IMR-90 (cell line): ENCODE data around the gene SDHD. TPM values are rescaled to one million over a fixed set of nuclear protein-coding genes. Genes with fewer than 3 reads are reported as not detected.

ENCODE experiments used
- ATAC-seq: fragments of 200-7000 bp; cut with Tn5 transposase; 2 replicates; pipeline ENCODE4 v1.9.1; 2020; ENCODE audit warnings: low read depth, mild to moderate bottlenecking, moderate library complexity
- BruUV-seq: library from RNA; stranded (reverse); fragments of 400-500 nt; replicated peaks from 2 replicates; lab custom pipeline; 2021; lab: Mats Ljungman, UMichigan
- CTCF ChIA-PET: fragments of 300-600 bp; formaldehyde crosslinking; extraction: SDS; loops from one replicate; lab custom pipeline; 2021; ENCODE audit warnings: antibody characterized with exemption; lab: Yijun Ruan, JAX
- POLR2A ChIA-PET: fragments of 300-600 bp; sonication (Branson Sonifier 250); formaldehyde crosslinking; loops from one replicate; lab custom pipeline; 2022; ENCODE audit warnings: antibody characterized with exemption; ENCODE audit not compliant: unreplicated experiment; lab: Charles Lee
- DNase-seq: peaks from one replicate; pipeline ENCODE4 v3.0.0; 2013
- H2AFZ ChIP-seq: replicated peaks from 2 replicates; pipeline ENCODE3; 2013; ENCODE audit warnings: low read length, mild to moderate bottlenecking; ENCODE audit not compliant: poor library complexity
- H2AK5ac ChIP-seq: 2 replicates; pipeline ENCODE4 v1.6.1; 2013; ENCODE audit warnings: low read depth, low read length, inconsistent platforms
- H2AK9ac ChIP-seq: replicated peaks from 2 replicates; pipeline ENCODE3; 2013; ENCODE audit warnings: mild to moderate bottlenecking, low read depth, low read length, moderate library complexity; ENCODE audit not compliant: poor library complexity
- H2BK120ac ChIP-seq: 2 replicates; pipeline ENCODE4 v1.6.1; 2013; ENCODE audit warnings: low read depth, low read length, inconsistent platforms
- H2BK15ac ChIP-seq: 3 replicates; pipeline ENCODE4 v1.6.1; 2013; ENCODE audit warnings: low read depth, low read length, inconsistent platforms
- H2BK20ac ChIP-seq: 2 replicates; pipeline ENCODE4 v1.6.1; 2013; ENCODE audit warnings: low read depth, mild to moderate bottlenecking, inconsistent platforms, low read length, moderate library complexity
- H2BK5ac ChIP-seq: 2 replicates; pipeline ENCODE4 v1.6.1; 2013; ENCODE audit warnings: mild to moderate bottlenecking, low read depth, low read length, inconsistent platforms; ENCODE audit not compliant: poor library complexity, severe bottlenecking
- H3K14ac ChIP-seq: replicated peaks from 2 replicates; pipeline ENCODE4 v1.6.1; 2013; ENCODE audit warnings: low read depth, low read length, inconsistent platforms
- H3K18ac ChIP-seq: 2 replicates; pipeline ENCODE4 v1.6.1; 2013; ENCODE audit warnings: low read depth, low read length, control low read depth
- H3K23ac ChIP-seq: 2 replicates; pipeline ENCODE4 v1.6.1; 2013; ENCODE audit warnings: low read depth, low read length, inconsistent platforms
- H3K27ac ChIP-seq: 2 replicates; pipeline ENCODE4 v1.5.1; 2013; ENCODE audit warnings: mild to moderate bottlenecking, control low read depth, low read length; ENCODE audit not compliant: insufficient read depth
- H3K27me3 ChIP-seq: 2 replicates; pipeline ENCODE4 v1.6.1; 2013; ENCODE audit warnings: low read length; ENCODE audit not compliant: control insufficient read depth, insufficient read depth
- H3K36me3 ChIP-seq: 2 replicates; pipeline ENCODE4 v1.6.1; 2013; ENCODE audit warnings: low read length, mixed read lengths; ENCODE audit not compliant: control insufficient read depth, insufficient read depth
- H3K4ac ChIP-seq: 2 replicates; pipeline ENCODE4 v1.6.1; 2013; ENCODE audit warnings: low read depth, low read length, inconsistent platforms
- H3K4me1 ChIP-seq: 2 replicates; pipeline ENCODE4 v1.6.1; 2013; ENCODE audit warnings: low read length, mixed read lengths; ENCODE audit not compliant: control insufficient read depth, insufficient read depth
- H3K4me2 ChIP-seq: 2 replicates; pipeline ENCODE4 v1.6.1; 2013; ENCODE audit warnings: low read depth, mild to moderate bottlenecking, control low read depth, low read length, moderate library complexity
- H3K4me3 ChIP-seq: 2 replicates; pipeline ENCODE4 v1.5.1; 2013; ENCODE audit warnings: low read depth, mild to moderate bottlenecking, control low read depth, low read length, moderate library complexity; ENCODE audit not compliant: insufficient read depth
- H3K56ac ChIP-seq: 2 replicates; pipeline ENCODE4 v1.6.1; 2013; ENCODE audit warnings: low read length, inconsistent platforms; ENCODE audit not compliant: insufficient read depth; ENCODE audit errors: extremely low read depth
- H3K79me1 ChIP-seq, 2 experiments: 2 replicates each; pipeline ENCODE4 v1.6.1; 2013; ENCODE audit warnings: low read length in 2 of 2, inconsistent platforms in 1 of 2, low read depth in 1 of 2
- H3K9ac ChIP-seq: 2 replicates; pipeline ENCODE4 v1.6.1; 2013; ENCODE audit warnings: low read depth, low read length, control low read depth
- H3K9me1 ChIP-seq: 2 replicates; pipeline ENCODE4 v1.6.1; 2013; ENCODE audit warnings: low read length, inconsistent platforms; ENCODE audit not compliant: insufficient read depth
- H3K9me3 ChIP-seq: 2 replicates; pipeline ENCODE4 v1.6.1; 2013; ENCODE audit warnings: low read length; ENCODE audit not compliant: control insufficient read depth, insufficient read depth
- H4K20me1 ChIP-seq: 2 replicates; pipeline ENCODE4 v1.6.1; 2013; ENCODE audit warnings: low read length, inconsistent platforms; ENCODE audit not compliant: insufficient read depth
- H4K5ac ChIP-seq: 2 replicates; pipeline ENCODE4 v1.6.1; 2013; ENCODE audit warnings: mild to moderate bottlenecking, low read depth, low read length, control low read depth
- H4K8ac ChIP-seq, 2 experiments: 2 replicates each; pipeline ENCODE4 v1.6.1; 2013; ENCODE audit warnings: low read depth in 2 of 2, low read length in 2 of 2, control low read depth in 1 of 2, inconsistent platforms in 1 of 2
- H4K91ac ChIP-seq: 2 replicates; pipeline ENCODE4 v1.6.1; 2013; ENCODE audit warnings: low read depth, low read length, inconsistent platforms; ENCODE audit not compliant: insufficient read depth
- BHLHE40 ChIP-seq: fragments of 150-350 bp; IDR thresholded peaks from 2 replicates; pipeline ENCODE4 v1.6.1; 2016; ENCODE audit warnings: mild to moderate bottlenecking, low read depth, low read length
- CEBPB ChIP-seq: IDR thresholded peaks from 2 replicates; pipeline ENCODE4 v1.6.1; 2012; ENCODE audit warnings: low read depth, low read length, improper control_type of control experiment
- FOS ChIP-seq: fragments of 150-350 bp; IDR thresholded peaks from 2 replicates; pipeline ENCODE4 v1.6.1; 2016; ENCODE audit warnings: low read depth, low read length
- MAFK ChIP-seq: IDR thresholded peaks from 2 replicates; pipeline ENCODE4 v1.6.1; 2012; ENCODE audit warnings: low read depth, low read length, improper control_type of control experiment
- MAZ ChIP-seq: IDR thresholded peaks from 2 replicates; pipeline ENCODE4 v1.6.1; 2012; ENCODE audit warnings: low read depth, mild to moderate bottlenecking, low read length, improper control_type of control experiment, moderate library complexity, borderline replicate concordance
- NFE2L2 ChIP-seq: fragments of 150-350 bp; IDR thresholded peaks from 2 replicates; pipeline ENCODE4 v1.6.1; 2016; ENCODE audit warnings: low read depth, mild to moderate bottlenecking, low read length
- POLR2A ChIP-seq: IDR thresholded peaks from 2 replicates; pipeline ENCODE4 v1.6.1; 2012; ENCODE audit warnings: mild to moderate bottlenecking, low read depth, low read length
- RAD21 ChIP-seq: IDR thresholded peaks from 2 replicates; pipeline ENCODE4 v1.6.1; 2012; ENCODE audit warnings: low read length, improper control_type of control experiment
- RCOR1 ChIP-seq: IDR thresholded peaks from 2 replicates; pipeline ENCODE4 v1.6.1; 2012; ENCODE audit warnings: mild to moderate bottlenecking, low read length, improper control_type of control experiment; ENCODE audit not compliant: insufficient replicate concordance
- RFX5 ChIP-seq: IDR thresholded peaks from 2 replicates; pipeline ENCODE4 v1.8.0; 2012; ENCODE audit warnings: low read depth, mild to moderate bottlenecking, low read length, moderate library complexity
- WGBS, 2 experiments: methylation state at CpG; one replicate each; pipeline versions ENCODE4 v1.1.5 to v1.1.7; 2013; ENCODE audit warnings: missing lambda C conversion rate in 2 of 2; ENCODE audit not compliant: insufficient read length in 1 of 2; ENCODE audit errors: extremely low coverage in 2 of 2; 5-methylcytosine and 5-hydroxymethylcytosine counted together
- dilution Hi-C: fragments of 300-500 bp; cut with HindIII; formaldehyde crosslinking; loops from one replicate; pipeline ENCODE4 v1.14.3; 2018; ENCODE audit warnings: low sequenced_read_pairs; ENCODE audit not compliant: unreplicated experiment
- in situ Hi-C: fragments of 300-500 bp; cut with MboI; formaldehyde crosslinking; loops from 3 replicates; pipeline ENCODE4 v1.14.3; 2019; ENCODE audit warnings: low sequenced_read_pairs, inconsistent platforms, mixed read lengths
- intact Hi-C: fragments of 100-400 bp; cut with micrococcal nuclease; formaldehyde crosslinking; loops from 2 replicates; pipeline ENCODE4 v1.10.0; 2022
- polyA plus RNA-seq, 3 experiments: library from polyadenylated mRNA; depleted of rRNA; stranded (reverse); fragments of >200 nt; gene quantifications; 2 replicates each; pipeline ENCODE4 v1.2.3, GENCODE V29; 2012; ENCODE audit warnings: low replicate concordance in 1 of 3
- total RNA-seq: library from RNA; depleted of rRNA; stranded (reverse); fragments of >200 nt; gene quantifications from 2 replicates; pipeline ENCODE4 v1.2.3, GENCODE V29; 2012
- TF ChIP-seq, protein P1 (sequence below): fragments of 150-350 bp; IDR thresholded peaks from 2 replicates; pipeline ENCODE4 v1.6.1; 2017; ENCODE audit warnings: mild to moderate bottlenecking, antibody characterized with exemption, low read length, low read depth
- TF ChIP-seq, protein P2 (sequence below): conservative IDR thresholded peaks from 2 replicates; pipeline ENCODE4 v1.5.1; 2012; ENCODE audit warnings: mild to moderate bottlenecking, low read depth, low read length, improper control_type of control experiment
- TF ChIP-seq, protein P3 (sequence below): fragments of 150-350 bp; IDR thresholded peaks from 2 replicates; pipeline ENCODE4 v1.6.1; 2016; ENCODE audit warnings: low read depth, mild to moderate bottlenecking, low read length, moderate library complexity, borderline replicate concordance

The SDHD gene
- total and polyA plus RNA-seq, 2 of the 4 experiments (the other 2 are of a cell fraction) = 83.2 to 166 TPM

DNA sequence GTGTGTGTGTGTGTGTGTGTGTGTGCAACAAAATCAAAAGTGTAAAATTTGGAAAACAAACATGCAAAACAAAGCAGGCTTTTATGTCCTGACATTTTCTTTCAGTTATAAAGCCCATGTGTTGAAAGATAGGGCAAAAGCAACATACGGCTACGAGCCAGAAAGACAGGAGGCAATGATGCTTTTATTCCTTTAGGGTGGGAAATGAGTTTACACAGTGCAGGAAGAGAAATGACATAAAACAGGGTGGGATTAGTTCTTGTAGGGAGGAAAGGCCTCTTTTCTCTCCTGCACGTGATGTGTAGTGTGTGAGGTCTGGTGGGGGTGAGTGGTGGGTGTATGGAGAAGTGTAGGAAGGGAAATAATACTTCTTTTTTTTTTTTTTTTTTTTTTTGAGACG, 47.8 kb downstream of the SDHD start:
- CTCF ChIA-PET = no interaction called here
- intact Hi-C loops = no loop called here

More for the DNA sequence above, 47.8 kb downstream of the SDHD start:
- ATAC-seq = no peak
- no peak overlapping the region for H4K91ac ChIP-seq
- no peak overlapping the region for H2AK5ac ChIP-seq
- H3K4me2 ChIP-seq = no peak overlapping the region
- no peak overlapping the region for H2AK9ac ChIP-seq
- no peak overlapping the region for H4K8ac ChIP-seq
- 0 out of 2 replicates have a peak, but pooled peaks cover 4% of the 10 kb centered on the region for H3K9me1 ChIP-seq
- H3K9ac ChIP-seq = no peak overlapping the region
- no peak overlapping the region for H2BK15ac ChIP-seq
- no peaks in the 10 kb centered on the region for H3K79me1 ChIP-seq
- H3K36me3 ChIP-seq = no peaks in the 10 kb centered on the region
- H3K4me1 ChIP-seq = no peaks in the 10 kb centered on the region
- no TSS peak for BruUV-seq
- 100% methylated on average over 2 of the region's 4 CpGs; no CpG with 5 or more reads in 1 of the 2 experiments for WGBS, 2 experiments
- no peak overlapping the region for H3K4ac ChIP-seq
- no peak overlapping the region for H2BK20ac ChIP-seq
- no peak overlapping the region for H3K14ac ChIP-seq
- H3K9me3 ChIP-seq = no peaks in the 10 kb centered on the region
- H3K18ac ChIP-seq = no peak overlapping the region
- POLR2A ChIA-PET = no interaction called here
- no peak overlapping the region for H2AFZ ChIP-seq
- H2BK5ac ChIP-seq = no peak overlapping the region
- no peak overlapping the region for H3K23ac ChIP-seq
- H3K27me3 ChIP-seq = no peaks in the 10 kb centered on the region
- TF ChIP-seq BHLHE40 (no peak), POLR2A (no peak), RAD21 (no peak), MAFK (no peak), RFX5 (no peak), RCOR1 (no peak), NFE2L2 (no peak), FOS (no peak), CEBPB (no peak), MAZ (no peak)
- TF ChIP-seq, protein P1, sequence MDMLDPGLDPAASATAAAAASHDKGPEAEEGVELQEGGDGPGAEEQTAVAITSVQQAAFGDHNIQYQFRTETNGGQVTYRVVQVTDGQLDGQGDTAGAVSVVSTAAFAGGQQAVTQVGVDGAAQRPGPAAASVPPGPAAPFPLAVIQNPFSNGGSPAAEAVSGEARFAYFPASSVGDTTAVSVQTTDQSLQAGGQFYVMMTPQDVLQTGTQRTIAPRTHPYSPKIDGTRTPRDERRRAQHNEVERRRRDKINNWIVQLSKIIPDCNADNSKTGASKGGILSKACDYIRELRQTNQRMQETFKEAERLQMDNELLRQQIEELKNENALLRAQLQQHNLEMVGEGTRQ = no peak
- TF ChIP-seq, protein P2, sequence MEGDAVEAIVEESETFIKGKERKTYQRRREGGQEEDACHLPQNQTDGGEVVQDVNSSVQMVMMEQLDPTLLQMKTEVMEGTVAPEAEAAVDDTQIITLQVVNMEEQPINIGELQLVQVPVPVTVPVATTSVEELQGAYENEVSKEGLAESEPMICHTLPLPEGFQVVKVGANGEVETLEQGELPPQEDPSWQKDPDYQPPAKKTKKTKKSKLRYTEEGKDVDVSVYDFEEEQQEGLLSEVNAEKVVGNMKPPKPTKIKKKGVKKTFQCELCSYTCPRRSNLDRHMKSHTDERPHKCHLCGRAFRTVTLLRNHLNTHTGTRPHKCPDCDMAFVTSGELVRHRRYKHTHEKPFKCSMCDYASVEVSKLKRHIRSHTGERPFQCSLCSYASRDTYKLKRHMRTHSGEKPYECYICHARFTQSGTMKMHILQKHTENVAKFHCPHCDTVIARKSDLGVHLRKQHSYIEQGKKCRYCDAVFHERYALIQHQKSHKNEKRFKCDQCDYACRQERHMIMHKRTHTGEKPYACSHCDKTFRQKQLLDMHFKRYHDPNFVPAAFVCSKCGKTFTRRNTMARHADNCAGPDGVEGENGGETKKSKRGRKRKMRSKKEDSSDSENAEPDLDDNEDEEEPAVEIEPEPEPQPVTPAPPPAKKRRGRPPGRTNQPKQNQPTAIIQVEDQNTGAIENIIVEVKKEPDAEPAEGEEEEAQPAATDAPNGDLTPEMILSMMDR = no peak
- TF ChIP-seq, protein P3, sequence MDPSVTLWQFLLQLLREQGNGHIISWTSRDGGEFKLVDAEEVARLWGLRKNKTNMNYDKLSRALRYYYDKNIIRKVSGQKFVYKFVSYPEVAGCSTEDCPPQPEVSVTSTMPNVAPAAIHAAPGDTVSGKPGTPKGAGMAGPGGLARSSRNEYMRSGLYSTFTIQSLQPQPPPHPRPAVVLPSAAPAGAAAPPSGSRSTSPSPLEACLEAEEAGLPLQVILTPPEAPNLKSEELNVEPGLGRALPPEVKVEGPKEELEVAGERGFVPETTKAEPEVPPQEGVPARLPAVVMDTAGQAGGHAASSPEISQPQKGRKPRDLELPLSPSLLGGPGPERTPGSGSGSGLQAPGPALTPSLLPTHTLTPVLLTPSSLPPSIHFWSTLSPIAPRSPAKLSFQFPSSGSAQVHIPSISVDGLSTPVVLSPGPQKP = no peak
- no peak for DNase-seq
- H3K27ac ChIP-seq = no peak overlapping the region
- in situ Hi-C loops (no loop called here), dilution Hi-C loops (no loop called here)
- no peak overlapping the region for H3K56ac ChIP-seq
- no peak overlapping the region for H4K5ac ChIP-seq
- H2BK120ac ChIP-seq = no peak overlapping the region
- H3K4me3 ChIP-seq = no peak overlapping the region
- no peaks in the 10 kb centered on the region for H4K20me1 ChIP-seq
